ENCODE results near the gene TIE1. TPM values are rescaled to one million over a fixed set of nuclear protein-coding genes. Genes with fewer than 3 reads are reported as not detected.

Gene TIE1
- total RNA-seq, 1 donor from 2014 or later: 6.5 TPM

DNA sequence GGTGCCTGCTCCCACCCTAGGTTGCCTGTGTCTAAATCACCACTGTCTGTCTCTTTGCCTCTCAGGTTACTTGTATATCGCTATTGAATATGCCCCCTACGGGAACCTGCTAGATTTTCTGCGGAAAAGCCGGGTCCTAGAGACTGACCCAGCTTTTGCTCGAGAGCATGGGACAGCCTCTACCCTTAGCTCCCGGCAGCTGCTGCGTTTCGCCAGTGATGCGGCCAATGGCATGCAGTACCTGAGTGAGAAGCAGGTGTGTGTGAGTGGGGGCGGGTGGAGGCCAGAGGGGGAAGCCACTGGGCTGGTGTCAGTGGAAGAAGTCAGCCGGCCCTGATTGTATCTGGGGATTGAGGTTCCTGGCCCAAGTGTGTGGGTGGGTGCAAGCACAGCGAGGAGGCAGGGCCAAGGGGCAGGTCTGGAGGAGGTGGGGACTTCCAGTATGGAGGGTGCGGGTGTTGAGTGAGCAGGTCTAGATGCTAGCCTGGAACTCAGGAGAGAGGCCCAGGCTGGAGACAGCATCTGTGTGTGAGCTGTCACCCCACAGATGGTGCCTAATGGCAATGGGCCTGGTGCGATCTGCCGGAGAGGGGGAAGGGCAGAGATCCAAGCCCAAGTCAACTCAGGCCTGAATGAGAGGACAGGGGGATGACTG lies 17.2 kb downstream of the TIE1 start:
- Histone ChIP-seq H3K27me3 (ENCODE audit: control insufficient read depth, insufficient read depth, low read length) (peaks cover 2% of the 10 kb centered on the region), H3K4me3 (ENCODE audit: low read depth, low read length) (no peak overlapping the region), H3K36me3 (ENCODE audit: control insufficient read depth, insufficient read depth, low read length) (no peaks in the 10 kb centered on the region)
- no peak for DNase-seq (ENCODE audit: low read depth)
- TF ChIP-seq, protein P1, sequence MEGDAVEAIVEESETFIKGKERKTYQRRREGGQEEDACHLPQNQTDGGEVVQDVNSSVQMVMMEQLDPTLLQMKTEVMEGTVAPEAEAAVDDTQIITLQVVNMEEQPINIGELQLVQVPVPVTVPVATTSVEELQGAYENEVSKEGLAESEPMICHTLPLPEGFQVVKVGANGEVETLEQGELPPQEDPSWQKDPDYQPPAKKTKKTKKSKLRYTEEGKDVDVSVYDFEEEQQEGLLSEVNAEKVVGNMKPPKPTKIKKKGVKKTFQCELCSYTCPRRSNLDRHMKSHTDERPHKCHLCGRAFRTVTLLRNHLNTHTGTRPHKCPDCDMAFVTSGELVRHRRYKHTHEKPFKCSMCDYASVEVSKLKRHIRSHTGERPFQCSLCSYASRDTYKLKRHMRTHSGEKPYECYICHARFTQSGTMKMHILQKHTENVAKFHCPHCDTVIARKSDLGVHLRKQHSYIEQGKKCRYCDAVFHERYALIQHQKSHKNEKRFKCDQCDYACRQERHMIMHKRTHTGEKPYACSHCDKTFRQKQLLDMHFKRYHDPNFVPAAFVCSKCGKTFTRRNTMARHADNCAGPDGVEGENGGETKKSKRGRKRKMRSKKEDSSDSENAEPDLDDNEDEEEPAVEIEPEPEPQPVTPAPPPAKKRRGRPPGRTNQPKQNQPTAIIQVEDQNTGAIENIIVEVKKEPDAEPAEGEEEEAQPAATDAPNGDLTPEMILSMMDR (IDR thresholded peaks at IDR 0.05; ENCODE audit: insufficient read depth, low read length, poor library complexity, severe bottlenecking): no peak

DNA sequence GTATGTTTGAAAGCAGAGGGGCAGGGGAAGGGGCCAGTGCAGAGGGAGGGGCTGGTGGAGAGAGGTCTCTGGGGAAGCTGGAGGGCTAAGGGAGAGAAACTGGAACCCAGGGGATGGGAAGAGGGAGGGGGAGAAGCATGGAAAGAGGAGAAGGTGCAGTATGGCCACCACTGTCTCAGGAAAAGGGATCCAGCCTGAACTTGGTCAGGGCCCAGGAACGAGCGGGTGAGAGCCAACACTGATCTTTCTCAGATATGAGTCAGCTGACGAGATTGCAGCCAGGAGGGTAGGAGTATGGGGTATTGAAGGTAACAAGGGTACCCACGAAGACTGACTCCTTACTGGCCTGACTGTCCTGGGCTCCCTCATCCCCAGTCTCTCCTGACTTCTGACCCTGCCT lies 18.0 kb downstream of the TIE1 start:
- Histone ChIP-seq H3K36me3 (ENCODE audit: control insufficient read depth, insufficient read depth, low read length) (no peaks in the 10 kb centered on the region), H3K4me3 (ENCODE audit: low read depth, low read length) (no peak overlapping the region), H3K27me3 (ENCODE audit: control insufficient read depth, insufficient read depth, low read length) (peaks cover 2% of the 10 kb centered on the region)
- no peak for DNase-seq (ENCODE audit: low read depth)
- TF ChIP-seq, protein P1 (IDR thresholded peaks at IDR 0.05; ENCODE audit: insufficient read depth, low read length, poor library complexity, severe bottlenecking): no peak

DNA sequence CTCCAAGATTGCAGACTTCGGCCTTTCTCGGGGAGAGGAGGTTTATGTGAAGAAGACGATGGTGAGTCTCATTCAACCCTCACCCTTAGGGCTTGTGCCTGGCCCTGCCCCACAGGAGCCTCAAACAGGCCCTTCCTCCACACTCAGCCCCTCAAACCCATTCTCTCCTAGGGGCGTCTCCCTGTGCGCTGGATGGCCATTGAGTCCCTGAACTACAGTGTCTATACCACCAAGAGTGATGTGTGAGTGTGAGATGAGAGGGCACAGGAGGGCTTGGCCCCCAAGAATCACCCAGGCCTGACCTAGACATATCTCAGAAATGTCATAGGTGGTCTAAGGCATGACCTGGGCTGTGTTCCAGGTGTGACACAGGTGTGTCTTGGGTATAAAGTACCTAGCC lies 18.5 kb downstream of the TIE1 start:
- Histone ChIP-seq H3K27me3 (ENCODE audit: control insufficient read depth, insufficient read depth, low read length) (peaks cover 2% of the 10 kb centered on the region), H3K36me3 (ENCODE audit: control insufficient read depth, insufficient read depth, low read length) (no peaks in the 10 kb centered on the region), H3K4me3 (ENCODE audit: low read depth, low read length) (no peak overlapping the region)
- DNase-seq (ENCODE audit: low read depth): no peak
- TF ChIP-seq, protein P1 (IDR thresholded peaks at IDR 0.05; ENCODE audit: insufficient read depth, low read length, poor library complexity, severe bottlenecking): no peak

DNA sequence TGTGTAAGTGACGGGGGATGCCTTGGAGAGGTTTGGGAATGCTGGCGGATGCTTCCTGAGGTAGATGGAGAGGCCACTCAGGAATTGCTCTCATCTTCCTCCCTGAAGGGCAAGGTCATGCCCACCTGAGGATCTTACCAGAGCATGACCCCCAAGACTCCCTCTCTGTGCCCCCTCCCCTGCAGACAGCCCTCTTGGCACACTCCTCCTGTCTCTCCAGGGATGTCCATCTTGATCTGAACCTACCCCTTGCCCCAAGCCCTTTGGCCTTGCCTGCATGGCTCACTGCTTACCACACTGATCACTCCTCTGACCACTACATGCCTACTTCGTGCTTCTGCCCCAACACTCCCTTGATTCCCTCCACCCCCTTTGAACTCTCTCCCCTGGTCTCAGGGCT lies 19.0 kb downstream of the TIE1 start:
- TF ChIP-seq, protein P1 (IDR thresholded peaks at IDR 0.05; ENCODE audit: insufficient read depth, low read length, poor library complexity, severe bottlenecking): no peak
- no peak overlapping the region for H3K4me3 ChIP-seq (ENCODE audit: low read depth, low read length)
- H3K36me3 ChIP-seq (ENCODE audit: control insufficient read depth, insufficient read depth, low read length): no peaks in the 10 kb centered on the region
- peaks cover 2% of the 10 kb centered on the region for H3K27me3 ChIP-seq (ENCODE audit: control insufficient read depth, insufficient read depth, low read length)
- no peak for DNase-seq (ENCODE audit: low read depth)

DNA sequence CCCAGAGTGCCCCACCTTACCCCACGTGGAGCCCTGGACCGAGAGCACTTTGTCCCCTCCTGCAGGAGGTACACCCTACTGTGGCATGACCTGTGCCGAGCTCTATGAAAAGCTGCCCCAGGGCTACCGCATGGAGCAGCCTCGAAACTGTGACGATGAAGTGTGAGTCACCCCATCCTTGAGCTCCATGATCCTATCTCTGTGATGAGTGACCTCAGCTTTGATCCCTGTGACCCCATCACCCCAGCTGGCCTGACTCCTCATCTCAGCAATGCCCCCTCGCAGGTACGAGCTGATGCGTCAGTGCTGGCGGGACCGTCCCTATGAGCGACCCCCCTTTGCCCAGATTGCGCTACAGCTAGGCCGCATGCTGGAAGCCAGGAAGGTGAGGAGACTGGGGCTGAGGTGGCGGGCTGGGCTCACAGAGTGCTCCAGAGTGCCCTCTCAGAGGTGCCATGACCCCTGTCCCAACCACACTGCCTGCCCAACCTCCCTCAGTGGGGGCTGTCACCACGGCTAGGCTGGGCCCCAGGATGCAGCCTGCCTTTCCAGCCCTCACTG lies 20.6 kb downstream of the TIE1 start:
- TF ChIP-seq, protein P1 (IDR thresholded peaks at IDR 0.05; ENCODE audit: insufficient read depth, low read length, poor library complexity, severe bottlenecking): no peak
- H3K4me3 ChIP-seq (ENCODE audit: low read depth, low read length): no peak overlapping the region
- H3K27me3 ChIP-seq (ENCODE audit: control insufficient read depth, insufficient read depth, low read length): peaks cover 2% of the 10 kb centered on the region
- no peak for DNase-seq (ENCODE audit: low read depth)
- no peaks in the 10 kb centered on the region for H3K36me3 ChIP-seq (ENCODE audit: control insufficient read depth, insufficient read depth, low read length)

DNA sequence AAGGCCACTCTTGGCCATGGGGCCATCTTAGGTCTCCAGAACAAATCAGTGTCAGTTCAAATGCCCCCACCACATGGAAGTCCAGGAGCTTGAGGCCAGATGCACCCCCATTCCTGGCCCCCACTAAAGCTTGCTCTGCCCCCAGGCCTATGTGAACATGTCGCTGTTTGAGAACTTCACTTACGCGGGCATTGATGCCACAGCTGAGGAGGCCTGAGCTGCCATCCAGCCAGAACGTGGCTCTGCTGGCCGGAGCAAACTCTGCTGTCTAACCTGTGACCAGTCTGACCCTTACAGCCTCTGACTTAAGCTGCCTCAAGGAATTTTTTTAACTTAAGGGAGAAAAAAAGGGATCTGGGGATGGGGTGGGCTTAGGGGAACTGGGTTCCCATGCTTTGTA lies 21.7 kb downstream of the TIE1 start:
- DNase-seq (ENCODE audit: low read depth): no peak
- no peak overlapping the region for H3K4me3 ChIP-seq (ENCODE audit: low read depth, low read length)
- TF ChIP-seq, protein P1 (IDR thresholded peaks at IDR 0.05; ENCODE audit: insufficient read depth, low read length, poor library complexity, severe bottlenecking): no peak
- no peaks in the 10 kb centered on the region for H3K27me3 ChIP-seq (ENCODE audit: control insufficient read depth, insufficient read depth, low read length)
- no peaks in the 10 kb centered on the region for H3K36me3 ChIP-seq (ENCODE audit: control insufficient read depth, insufficient read depth, low read length)

Data from kidney epithelial cell (primary cell).